ENCODE results near the gene FARP2.
"Not testable (repeated sequence)": the region's sequence is repeated elsewhere in the genome, so short reads cannot be mapped to it uniquely, and the experiment has no call there.

Gene FARP2

GRCh38 chr2:241364781-241365180 is 8.7 kb downstream of the FARP2 start:
- no peak for DNase-seq (ENCODE audit: low spot score)

- no peak for DNase-seq (ENCODE audit: low spot score)
These were observed 10.6 kb downstream of the FARP2 start for GRCh38 chr2:241366678-241367077.

- no peak for DNase-seq (ENCODE audit: low spot score)
These were observed 12.6 kb downstream of the FARP2 start for GRCh38 chr2:241368643-241369042.

- DNase-seq (ENCODE audit: low spot score): no peak
These were observed 16.4 kb downstream of the FARP2 start for GRCh38 chr2:241372361-241372992.

GRCh38 chr2:241373446-241373845 is 17.4 kb downstream of the FARP2 start:
- no peak for DNase-seq (ENCODE audit: low spot score)

- DNase-seq (ENCODE audit: low spot score): not testable (repeated sequence)
These were observed 17.8 kb downstream of the FARP2 start for GRCh38 chr2:241373906-241374305.

GRCh38 chr2:241375300-241375699 is 19.2 kb downstream of the FARP2 start:
- no peak for DNase-seq (ENCODE audit: low spot score)

GRCh38 chr2:241376808-241377207 is 20.7 kb downstream of the FARP2 start:
- no peak for DNase-seq (ENCODE audit: low spot score)

- no peak for DNase-seq (ENCODE audit: low spot score)
These were observed 22.7 kb downstream of the FARP2 start for GRCh38 chr2:241378816-241379215.

GRCh38 chr2:241379481-241380480 is 23.7 kb downstream of the FARP2 start:
- no peak for DNase-seq (ENCODE audit: low spot score)

GRCh38 chr2:241381872-241382271 is 25.8 kb downstream of the FARP2 start:
- no peak for DNase-seq (ENCODE audit: low spot score)

GRCh38 chr2:241385450-241385849 is 29.4 kb downstream of the FARP2 start:
- not testable (repeated sequence) for DNase-seq (ENCODE audit: low spot score)

GRCh38 chr2:241386519-241386918 is 30.4 kb downstream of the FARP2 start:
- no peak for DNase-seq (ENCODE audit: low spot score)

- DNase-seq (ENCODE audit: low spot score): no peak
These were observed 33.6 kb downstream of the FARP2 start for GRCh38 chr2:241389697-241390096.

- DNase-seq (ENCODE audit: low spot score): no peak
These were observed 34.5 kb downstream of the FARP2 start for GRCh38 chr2:241390301-241391206.

GRCh38 chr2:241391892-241392665 is 36.0 kb downstream of the FARP2 start:
- no peak for DNase-seq (ENCODE audit: low spot score)

- not testable (repeated sequence) for DNase-seq (ENCODE audit: low spot score)
These were observed 36.7 kb downstream of the FARP2 start for GRCh38 chr2:241392753-241393152.

- no peak for DNase-seq (ENCODE audit: low spot score)
These were observed 37.6 kb downstream of the FARP2 start for GRCh38 chr2:241393524-241394196.

GRCh38 chr2:241396809-241397208 is 40.7 kb downstream of the FARP2 start:
- not testable (repeated sequence) for DNase-seq (ENCODE audit: low spot score)
